Body of pancreas (tissue), 4 donors: Measurements from ENCODE around the gene DHX36. TPM values are rescaled to one million over a fixed set of nuclear protein-coding genes. Genes with fewer than 3 reads are reported as not detected.

Source experiments
- ATAC-seq: fragments of 150-250 bp; one replicate; pipeline ENCODE4 v1.9.1; 2016
- DNase-seq, 4 donors: peaks; one replicate each; pipeline ENCODE4 v3.0.0-alpha.2; 2019
- H3K27ac ChIP-seq, 4 donors: fragments of 200-600 bp; sonication (generic); 1 replicate in 3 of 4; 2 replicates in 1 of 4; pipeline versions ENCODE4 v1.5.1 to v1.6.1; 2016 to 2019; ENCODE audit warnings: mild to moderate bottlenecking in 1 of 4, mixed read lengths in 1 of 4, moderate library complexity in 1 of 4
- H3K27me3 ChIP-seq, 2 donors: fragments of 200-600 bp; sonication (generic); one replicate each; pipeline ENCODE4 v1.6.0; 2016; ENCODE audit warnings: mild to moderate bottlenecking in 1 of 2
- H3K36me3 ChIP-seq, 2 donors: fragments of 200-600 bp; sonication (generic); replicated peaks in 1 of 2; 2 replicates each; pipeline ENCODE4 v1.5.1; 2016; ENCODE audit warnings: low read depth in 2 of 2; ENCODE audit not compliant: insufficient read depth in 1 of 2
- H3K4me1 ChIP-seq: fragments of 200-600 bp; sonication (generic); one replicate; pipeline ENCODE4 v1.6.0; 2016
- H3K4me3 ChIP-seq, 2 donors: fragments of 200-600 bp; sonication (generic); 1 replicate in 1 of 2; 2 replicates in 1 of 2; pipeline ENCODE4 v1.5.1; 2016 to 2019
- H3K9me3 ChIP-seq, 3 donors: fragments of 200-600 bp; sonication (generic); 1 replicate in 2 of 3; 2 replicates in 1 of 3; pipeline ENCODE4 v1.5.1; 2016
- POLR2A ChIP-seq, 3 donors: fragments of 450-650 bp; IDR thresholded peaks; one replicate each; pipeline ENCODE4 v1.6.1; 2016; ENCODE audit warnings: antibody characterized with exemption in 3 of 3, mild to moderate bottlenecking in 2 of 3
- WGBS, 2 donors: methylation state at CpG; one replicate each; pipeline ENCODE4 v1.1.5; 2017; 5-methylcytosine and 5-hydroxymethylcytosine counted together
- intact Hi-C: fragments of 100-400 bp; cut with DNase I; formaldehyde crosslinking; loops from one replicate; pipeline ENCODE4 v1.15.1; 2023
- total RNA-seq, 2 donors: library from RNA; depleted of rRNA; stranded (reverse); fragments of >200 nt; gene quantifications; one replicate each; pipeline ENCODE4 v1.1.0, GENCODE V29; 2016
- TF ChIP-seq, protein P1 (sequence below), 7 experiments: fragments of 450-650 bp in 4 of 7; fragments of 200-600 bp in 3 of 7; sonication (generic) in 3 of 7; IDR thresholded peaks; one replicate each; pipeline ENCODE4 v1.5.1; 2016 to 2019; ENCODE audit warnings: antibody characterized with exemption in 7 of 7

DHX36 gene
- total RNA-seq, 2 donors from 2014 or later: 30.6 to 58.3 TPM

- WGBS, 2 donors: 8 to 22% methylated on average over 1 of the region's 1 CpG
Measured at GRCh38 chr3:154356009-154356408, 31.7 kb upstream of the DHX36 start.

GRCh38 chr3:154349223-154349622 lies 24.9 kb upstream of the DHX36 start:
- H3K36me3 ChIP-seq: no peaks in the 10 kb centered on the region
- no peaks in the 10 kb centered on the region for H3K27me3 ChIP-seq

More at GRCh38 chr3:154356009-154356408, 31.7 kb upstream of the DHX36 start:
- TF ChIP-seq POLR2A (IDR thresholded peaks at IDR 0.05): no peak
- TF ChIP-seq, protein P1, sequence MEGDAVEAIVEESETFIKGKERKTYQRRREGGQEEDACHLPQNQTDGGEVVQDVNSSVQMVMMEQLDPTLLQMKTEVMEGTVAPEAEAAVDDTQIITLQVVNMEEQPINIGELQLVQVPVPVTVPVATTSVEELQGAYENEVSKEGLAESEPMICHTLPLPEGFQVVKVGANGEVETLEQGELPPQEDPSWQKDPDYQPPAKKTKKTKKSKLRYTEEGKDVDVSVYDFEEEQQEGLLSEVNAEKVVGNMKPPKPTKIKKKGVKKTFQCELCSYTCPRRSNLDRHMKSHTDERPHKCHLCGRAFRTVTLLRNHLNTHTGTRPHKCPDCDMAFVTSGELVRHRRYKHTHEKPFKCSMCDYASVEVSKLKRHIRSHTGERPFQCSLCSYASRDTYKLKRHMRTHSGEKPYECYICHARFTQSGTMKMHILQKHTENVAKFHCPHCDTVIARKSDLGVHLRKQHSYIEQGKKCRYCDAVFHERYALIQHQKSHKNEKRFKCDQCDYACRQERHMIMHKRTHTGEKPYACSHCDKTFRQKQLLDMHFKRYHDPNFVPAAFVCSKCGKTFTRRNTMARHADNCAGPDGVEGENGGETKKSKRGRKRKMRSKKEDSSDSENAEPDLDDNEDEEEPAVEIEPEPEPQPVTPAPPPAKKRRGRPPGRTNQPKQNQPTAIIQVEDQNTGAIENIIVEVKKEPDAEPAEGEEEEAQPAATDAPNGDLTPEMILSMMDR (IDR thresholded peaks at IDR 0.05): no peak
- ATAC-seq (peak; percentile 68), DNase-seq (no peak)
- Histone ChIP-seq H3K36me3 (no peaks in the 10 kb centered on the region), H3K4me1 (no peaks in the 10 kb centered on the region), H3K9me3 (no peaks in the 10 kb centered on the region), H3K27ac (no peak overlapping the region), H3K4me3 (no peak overlapping the region), H3K27me3 (no peaks in the 10 kb centered on the region)
- intact Hi-C loops: no loop called here

DNA sequence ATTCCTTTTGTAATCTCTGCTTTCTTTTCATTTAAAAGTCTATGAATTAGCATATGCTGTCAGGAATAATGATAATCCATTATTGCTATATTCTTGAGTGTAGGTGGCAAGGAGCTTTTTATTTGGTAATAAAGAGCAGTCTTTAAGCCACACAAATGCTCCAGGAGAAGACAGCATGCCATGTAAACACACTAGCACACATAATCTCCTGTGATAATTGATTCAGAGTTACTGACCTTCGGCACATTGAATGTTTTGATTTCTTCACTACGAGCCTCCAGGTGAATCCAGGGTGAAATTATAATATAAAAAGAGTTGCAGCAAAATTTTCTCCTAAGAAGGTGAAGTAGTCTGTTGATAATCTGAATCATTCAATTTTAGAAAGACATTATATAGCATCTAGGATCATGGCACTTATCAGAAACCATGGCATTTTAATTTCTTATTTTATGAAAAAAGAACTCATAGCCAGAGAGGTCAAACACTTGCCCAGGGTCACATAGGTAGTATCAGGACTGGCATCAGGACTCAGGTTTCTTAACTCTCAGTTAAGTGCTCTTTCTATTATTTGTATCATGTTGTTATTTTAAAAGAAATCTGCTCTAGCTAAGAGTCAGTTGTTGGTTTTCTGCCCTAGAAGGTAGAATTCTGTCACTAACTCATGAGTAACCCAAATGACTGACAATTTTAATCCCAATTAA lies 21.3 kb upstream of the DHX36 start:
- no peak overlapping the region for H3K27ac ChIP-seq
- ATAC-seq (no peak), DNase-seq (no peak)
- no peaks in the 10 kb centered on the region for H3K4me1 ChIP-seq
- no peak overlapping the region for H3K4me3 ChIP-seq
- 28 to 34% methylated on average over 2 of the region's 2 CpGs for WGBS, 2 donors
- no peaks in the 10 kb centered on the region for H3K36me3 ChIP-seq
- TF ChIP-seq, protein P1 (IDR thresholded peaks at IDR 0.05): no peak
- TF ChIP-seq POLR2A (IDR thresholded peaks at IDR 0.05): no peak
- intact Hi-C loops: no loop called here
- no peaks in the 10 kb centered on the region for H3K27me3 ChIP-seq
- H3K9me3 ChIP-seq: no peaks in the 10 kb centered on the region

More at GRCh38 chr3:154349223-154349622, 24.9 kb upstream of the DHX36 start:
- ATAC-seq: no peak
- no peaks in the 10 kb centered on the region for H3K4me1 ChIP-seq
- H3K27ac ChIP-seq: no peak overlapping the region
- H3K4me3 ChIP-seq: no peak overlapping the region
- TF ChIP-seq POLR2A (IDR thresholded peaks at IDR 0.05): no peak
- TF ChIP-seq, protein P1 (IDR thresholded peaks at IDR 0.05): no peak
- intact Hi-C loops: no loop called here
- H3K9me3 ChIP-seq: no peaks in the 10 kb centered on the region
- 40 to 48% methylated on average over 2 of the region's 2 CpGs for WGBS, 2 donors
- DNase-seq: no peak

DNA sequence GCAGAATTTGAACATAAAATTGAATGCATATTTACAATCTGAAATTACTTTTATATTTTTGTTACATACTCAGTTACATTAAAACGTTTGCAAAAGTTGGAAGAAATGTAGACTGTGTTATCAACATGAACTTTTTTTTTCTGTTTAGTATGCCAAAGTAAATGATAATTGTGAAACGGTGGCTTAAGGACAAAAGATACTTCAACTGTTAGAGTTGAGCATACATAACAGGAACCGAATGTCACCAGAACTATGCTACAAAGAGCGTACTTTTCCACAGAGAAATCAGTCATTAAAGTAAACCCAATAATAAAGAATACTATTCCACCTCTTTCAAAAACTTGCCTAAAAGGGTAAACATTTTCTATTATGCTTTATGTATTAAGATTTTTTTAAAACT lies 14.3 kb upstream of the DHX36 start:
- Histone ChIP-seq H3K27me3 (no peaks in the 10 kb centered on the region), H3K9me3 (no peaks in the 10 kb centered on the region), H3K27ac (no peak overlapping the region), H3K36me3 (no peaks in the 10 kb centered on the region), H3K4me3 (no peak overlapping the region), H3K4me1 (no peaks in the 10 kb centered on the region)
- ATAC-seq (no peak), DNase-seq (no peak)
- TF ChIP-seq, protein P1 (IDR thresholded peaks at IDR 0.05): no peak
- TF ChIP-seq POLR2A (IDR thresholded peaks at IDR 0.05): no peak
- WGBS, 2 donors: 24 to 35% methylated on average over 4 of the region's 4 CpGs
- intact Hi-C loops: loop anchor here (10.0 kb wide), 1 partner anchor 986 kb away; no protein-coding TSS in a partner anchor

- Histone ChIP-seq H3K4me3 (no peak overlapping the region), H3K27ac (no peak overlapping the region), H3K27me3 (no peaks in the 10 kb centered on the region), H3K36me3 (no peaks in the 10 kb centered on the region), H3K4me1 (no peaks in the 10 kb centered on the region), H3K9me3 (no peaks in the 10 kb centered on the region)
- intact Hi-C loops: loop anchor here (10.0 kb wide), 1 partner anchor 987 kb away; no protein-coding TSS in a partner anchor
- no peak for TF ChIP-seq POLR2A (IDR thresholded peaks at IDR 0.05)
- TF ChIP-seq, protein P1 (IDR thresholded peaks at IDR 0.05): no peak
- ATAC-seq (no peak), DNase-seq (no peak)
- WGBS, 2 donors: 63 to 65% methylated on average over 6 of the region's 6 CpGs
Measured at GRCh38 chr3:154338008-154338407, 13.7 kb upstream of the DHX36 start.
